Lung (tissue), 12 donors: Measurements from ENCODE around the gene HYAL4. TPM values are rescaled to one million over a fixed set of nuclear protein-coding genes. Genes with fewer than 3 reads are reported as not detected.
"Not testable (repeated sequence)": the region's sequence is repeated elsewhere in the genome, so short reads cannot be mapped to it uniquely, and the experiment has no call there.

Experiments used
- ATAC-seq: fragments of 200-7000 bp; cut with Tn5 transposase; one replicate; pipeline ENCODE4 v1.9.1; 2020; ENCODE audit warnings: moderate number of reproducible peaks; ENCODE audit not compliant: insufficient read depth, low FRiP score
- DNase-seq, 3 donors: peaks; one replicate each; pipeline ENCODE4 v3.0.0-alpha.2; 2013 to 2017
- H3K27ac ChIP-seq, 2 donors: one replicate each; pipeline ENCODE4 v1.5.1; 2013; ENCODE audit warnings: mild to moderate bottlenecking in 2 of 2, moderate library complexity in 2 of 2, control low read depth in 1 of 2, inconsistent platforms in 1 of 2, low read depth in 1 of 2, low read length in 1 of 2
- H3K27me3 ChIP-seq, 3 donors: one replicate each; pipeline ENCODE4 v1.5.1; 2013; ENCODE audit warnings: low read length in 2 of 3; ENCODE audit not compliant: control insufficient read depth in 3 of 3, insufficient read depth in 3 of 3
- H3K36me3 ChIP-seq, 4 donors: one replicate each; pipeline ENCODE4 v1.5.1; 2013; ENCODE audit warnings: low read length in 4 of 4, mild to moderate bottlenecking in 1 of 4, moderate library complexity in 1 of 4; ENCODE audit not compliant: control insufficient read depth in 4 of 4, insufficient read depth in 4 of 4
- H3K4me1 ChIP-seq, 5 donors: one replicate each; pipeline ENCODE4 v1.5.1; 2013; ENCODE audit warnings: low read length in 5 of 5, mild to moderate bottlenecking in 2 of 5, moderate library complexity in 1 of 5; ENCODE audit not compliant: control insufficient read depth in 5 of 5, insufficient read depth in 5 of 5
- H3K4me3 ChIP-seq: one replicate; pipeline ENCODE4 v1.5.1; 2013; ENCODE audit warnings: mild to moderate bottlenecking, control low read depth, moderate library complexity
- H3K9ac ChIP-seq, 2 donors: one replicate each; pipeline ENCODE4 v1.5.1; 2013; ENCODE audit warnings: low read length in 2 of 2, control low read depth in 1 of 2; ENCODE audit not compliant: insufficient read depth in 1 of 2
- H3K9me3 ChIP-seq, 4 donors: one replicate each; pipeline ENCODE4 v1.5.1; 2013; ENCODE audit warnings: low read length in 3 of 4, mild to moderate bottlenecking in 1 of 4, moderate library complexity in 1 of 4; ENCODE audit not compliant: control insufficient read depth in 4 of 4, insufficient read depth in 3 of 4
- WGBS, 2 donors: extraction: QIAGEN DNeasy Blood & Tissue Kit; methylation state at CpG; one replicate each; pipeline ENCODE4 v1.1.7; 2013; 5-methylcytosine and 5-hydroxymethylcytosine counted together
- polyA plus RNA-seq, 2 donors: library from polyadenylated mRNA; stranded (reverse); fragments of 200-250 nt; gene quantifications; one replicate each; pipeline ENCODE4 v1.2.1, GENCODE V29; 2013
- total RNA-seq, 2 donors: library from RNA; depleted of rRNA in 1 of 2; stranded (reverse); fragments of >200 nt in 1 of 2; gene quantifications; one replicate each; pipeline ENCODE4 v1.2.1, GENCODE V29; 2014 to 2021
- TF ChIP-seq, protein P1 (sequence below): IDR thresholded peaks from 2 replicates; pipeline ENCODE4 v1.5.1; 2012; ENCODE audit warnings: mild to moderate bottlenecking; ENCODE audit errors: control extremely low read depth, extremely low read depth
- donor health status: control.
- donor health status: control.
- donor health status: Bipolar disorder and iron deficiency.
- donor health status: healthy.
- donor health status: DM: yes; HTN: yes; CAD: no.

Gene HYAL4
- total and polyA plus RNA-seq, 4 donors: 0.07 to 0.74 TPM; not detected in 2

DNA sequence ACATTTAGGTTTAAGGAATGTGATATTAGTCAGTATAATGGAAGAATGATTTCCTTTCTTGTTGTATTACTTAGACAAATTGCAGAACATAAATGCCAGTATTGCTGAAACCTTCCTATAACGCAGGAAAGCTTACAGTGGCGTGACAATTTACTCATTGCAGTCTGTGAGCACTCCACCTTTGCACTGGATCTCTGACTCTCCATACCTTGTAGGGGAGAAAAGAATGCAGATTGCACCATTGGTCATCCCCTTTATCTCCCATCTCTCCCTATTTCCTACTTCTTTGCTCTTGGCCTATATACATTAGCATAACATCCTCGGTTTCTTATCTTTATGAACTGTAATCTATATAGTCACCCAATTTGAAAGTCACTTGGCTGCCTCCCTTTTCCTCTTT, 28.1 kb upstream of the HYAL4 start:
- H3K36me3 ChIP-seq: no peaks in the 10 kb centered on the region
- H3K27me3 ChIP-seq: no peaks in the 10 kb centered on the region
- TF ChIP-seq, protein P1, sequence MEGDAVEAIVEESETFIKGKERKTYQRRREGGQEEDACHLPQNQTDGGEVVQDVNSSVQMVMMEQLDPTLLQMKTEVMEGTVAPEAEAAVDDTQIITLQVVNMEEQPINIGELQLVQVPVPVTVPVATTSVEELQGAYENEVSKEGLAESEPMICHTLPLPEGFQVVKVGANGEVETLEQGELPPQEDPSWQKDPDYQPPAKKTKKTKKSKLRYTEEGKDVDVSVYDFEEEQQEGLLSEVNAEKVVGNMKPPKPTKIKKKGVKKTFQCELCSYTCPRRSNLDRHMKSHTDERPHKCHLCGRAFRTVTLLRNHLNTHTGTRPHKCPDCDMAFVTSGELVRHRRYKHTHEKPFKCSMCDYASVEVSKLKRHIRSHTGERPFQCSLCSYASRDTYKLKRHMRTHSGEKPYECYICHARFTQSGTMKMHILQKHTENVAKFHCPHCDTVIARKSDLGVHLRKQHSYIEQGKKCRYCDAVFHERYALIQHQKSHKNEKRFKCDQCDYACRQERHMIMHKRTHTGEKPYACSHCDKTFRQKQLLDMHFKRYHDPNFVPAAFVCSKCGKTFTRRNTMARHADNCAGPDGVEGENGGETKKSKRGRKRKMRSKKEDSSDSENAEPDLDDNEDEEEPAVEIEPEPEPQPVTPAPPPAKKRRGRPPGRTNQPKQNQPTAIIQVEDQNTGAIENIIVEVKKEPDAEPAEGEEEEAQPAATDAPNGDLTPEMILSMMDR: no peak
- H3K27ac ChIP-seq: no peak overlapping the region
- no peak overlapping the region for H3K9ac ChIP-seq
- H3K9me3 ChIP-seq: no peaks in the 10 kb centered on the region
- no peaks in the 10 kb centered on the region for H3K4me1 ChIP-seq
- DNase-seq (no peak), ATAC-seq (no peak)
- H3K4me3 ChIP-seq: no peak overlapping the region
- WGBS, 2 donors: 77 to 82% methylated on average over 3 of the region's 3 CpGs

GRCh38 chr7:123819001-123819400, 26.0 kb upstream of the HYAL4 start:
- TF ChIP-seq, protein P1: no peak
- Histone ChIP-seq H3K9me3 (no peaks in the 10 kb centered on the region), H3K9ac (no peak overlapping the region), H3K27ac (no peak overlapping the region), H3K27me3 (no peaks in the 10 kb centered on the region), H3K36me3 (no peaks in the 10 kb centered on the region), H3K4me3 (no peak overlapping the region), H3K4me1 (no peaks in the 10 kb centered on the region)
- no peak for ATAC-seq
- DNase-seq: no peak
- WGBS, 2 donors: 64 to 71% methylated on average over 4 of the region's 4 CpGs

DNA sequence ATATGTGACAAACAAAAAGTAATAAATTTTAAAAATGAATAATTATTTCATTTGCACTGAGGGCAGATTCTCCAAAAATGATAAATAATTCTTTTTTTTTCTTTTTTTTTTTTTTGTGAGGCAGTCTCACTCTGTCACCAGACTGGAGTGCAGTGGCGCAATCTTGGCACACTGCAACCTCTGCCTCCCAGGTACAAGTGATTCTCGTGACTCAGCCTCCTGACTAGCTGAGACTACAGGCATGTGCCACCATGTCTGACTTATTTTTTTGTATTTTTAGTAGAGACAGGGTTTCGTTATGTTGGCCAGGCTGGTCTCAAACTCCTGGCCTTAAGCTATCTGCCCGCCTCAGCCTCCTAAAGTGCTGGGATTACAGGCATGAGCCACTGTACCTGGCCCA, 25.2 kb upstream of the HYAL4 start:
- H3K4me3 ChIP-seq, ATAC-seq, H3K4me1 ChIP-seq, H3K27ac ChIP-seq, H3K9me3 ChIP-seq, H3K9ac ChIP-seq, H3K27me3 ChIP-seq, DNase-seq, H3K36me3 ChIP-seq: not testable (repeated sequence)
- WGBS, 2 donors: 79 to 86% methylated on average over 4 of the region's 4 CpGs

DNA sequence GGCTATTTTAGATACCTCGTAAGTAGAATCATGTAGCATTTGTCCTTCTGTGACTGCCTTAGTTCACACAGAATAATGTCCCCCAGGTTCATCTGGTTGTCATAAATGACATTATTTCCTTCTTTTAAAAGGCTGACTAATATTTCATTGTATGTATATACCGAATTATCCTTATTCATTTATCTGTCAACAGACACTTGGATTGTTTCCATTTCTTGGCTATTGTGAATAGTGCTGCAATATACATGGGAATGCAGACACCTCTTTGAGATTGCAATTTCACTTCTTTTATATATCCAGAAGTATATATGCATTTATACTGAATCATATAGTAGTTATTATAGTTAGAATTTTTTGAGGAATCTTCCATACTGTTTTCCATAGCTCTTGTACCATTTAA, 24.1 kb upstream of the HYAL4 start:
- no peak overlapping the region for H3K9ac ChIP-seq
- TF ChIP-seq, protein P1: no peak
- H3K4me3 ChIP-seq: no peak overlapping the region
- ATAC-seq (no peak), DNase-seq (no peak)
- H3K27me3 ChIP-seq: no peaks in the 10 kb centered on the region
- WGBS, 2 donors: 88 to 94% methylated on average over 2 of the region's 2 CpGs
- H3K4me1 ChIP-seq: no peaks in the 10 kb centered on the region
- no peaks in the 10 kb centered on the region for H3K36me3 ChIP-seq
- H3K9me3 ChIP-seq: no peaks in the 10 kb centered on the region
- H3K27ac ChIP-seq: no peak overlapping the region
